ENCODE results near the gene SCN7A. TPM values are rescaled to one million over a fixed set of nuclear protein-coding genes. Genes with fewer than 3 reads are reported as not detected.

The SCN7A gene
- total and polyA plus RNA-seq, 7 donors: 0.23 to 216 (median 107) TPM

DNA sequence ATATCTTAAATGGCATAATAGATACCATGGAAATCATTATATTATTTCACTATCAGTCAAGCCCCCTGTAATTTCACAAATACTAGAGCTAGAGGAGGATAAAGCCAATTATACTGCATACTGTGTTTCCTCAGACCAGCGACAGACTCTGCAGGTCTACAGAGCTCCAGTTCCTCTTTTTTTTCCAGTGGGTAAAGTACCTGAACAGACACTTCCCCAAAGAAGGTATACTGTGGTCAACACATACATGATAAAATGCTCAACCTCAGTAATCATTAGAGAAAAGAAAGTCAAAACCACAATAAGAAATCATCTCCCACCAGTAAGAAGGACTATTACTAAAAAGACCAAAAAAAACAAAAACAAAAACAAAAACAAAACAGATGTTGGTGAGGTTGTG, 44.6 kb downstream of the SCN7A start:
- Histone ChIP-seq H3K9me3 (no peaks in the 10 kb centered on the region), H3K27me3 (no peaks in the 10 kb centered on the region), H3K36me3 (peaks cover 0 to 32% (median 0%) of the 10 kb centered on the region in 4 donors), H3K27ac (no peak overlapping the region), H3K4me1 (no peaks in the 10 kb centered on the region), H3K4me3 (no peak overlapping the region)
- 41 to 43% methylated on average over 1 of the region's 1 CpG for WGBS, 2 donors
- TF ChIP-seq POLR2A (IDR thresholded peaks at IDR 0.05) (no peak), EP300 (IDR thresholded peaks at IDR 0.05) (no peak), POLR2AphosphoS5 (IDR thresholded peaks at IDR 0.05) (no peak)
- TF ChIP-seq, protein P1, sequence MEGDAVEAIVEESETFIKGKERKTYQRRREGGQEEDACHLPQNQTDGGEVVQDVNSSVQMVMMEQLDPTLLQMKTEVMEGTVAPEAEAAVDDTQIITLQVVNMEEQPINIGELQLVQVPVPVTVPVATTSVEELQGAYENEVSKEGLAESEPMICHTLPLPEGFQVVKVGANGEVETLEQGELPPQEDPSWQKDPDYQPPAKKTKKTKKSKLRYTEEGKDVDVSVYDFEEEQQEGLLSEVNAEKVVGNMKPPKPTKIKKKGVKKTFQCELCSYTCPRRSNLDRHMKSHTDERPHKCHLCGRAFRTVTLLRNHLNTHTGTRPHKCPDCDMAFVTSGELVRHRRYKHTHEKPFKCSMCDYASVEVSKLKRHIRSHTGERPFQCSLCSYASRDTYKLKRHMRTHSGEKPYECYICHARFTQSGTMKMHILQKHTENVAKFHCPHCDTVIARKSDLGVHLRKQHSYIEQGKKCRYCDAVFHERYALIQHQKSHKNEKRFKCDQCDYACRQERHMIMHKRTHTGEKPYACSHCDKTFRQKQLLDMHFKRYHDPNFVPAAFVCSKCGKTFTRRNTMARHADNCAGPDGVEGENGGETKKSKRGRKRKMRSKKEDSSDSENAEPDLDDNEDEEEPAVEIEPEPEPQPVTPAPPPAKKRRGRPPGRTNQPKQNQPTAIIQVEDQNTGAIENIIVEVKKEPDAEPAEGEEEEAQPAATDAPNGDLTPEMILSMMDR (IDR thresholded peaks at IDR 0.05): no peak
- intact Hi-C loops (cut with DNase I): no loop called here
- DNase-seq: no peak

DNA sequence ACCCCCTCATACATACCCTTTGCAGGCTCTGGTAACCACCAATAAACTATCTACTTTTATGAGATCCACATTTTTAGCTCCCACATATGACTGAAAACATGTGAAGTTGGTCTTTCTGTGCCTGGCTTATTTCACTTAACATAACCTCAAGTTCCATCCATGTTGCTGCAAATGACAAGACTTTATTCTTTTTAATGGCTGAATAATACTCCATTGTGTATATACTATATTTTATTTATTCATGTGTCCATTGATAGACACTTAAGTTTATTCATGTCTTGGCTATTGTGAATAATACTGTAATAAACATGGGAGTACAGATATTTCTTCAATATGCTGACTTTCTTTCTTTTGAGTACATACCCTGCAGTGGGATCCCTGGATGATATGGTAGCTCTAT, 45.9 kb downstream of the SCN7A start:
- no peaks in the 10 kb centered on the region for H3K27me3 ChIP-seq
- intact Hi-C loops (cut with DNase I): no loop called here
- no peak overlapping the region for H3K27ac ChIP-seq
- DNase-seq: no peak
- TF ChIP-seq, protein P1 (IDR thresholded peaks at IDR 0.05): no peak
- TF ChIP-seq EP300 (IDR thresholded peaks at IDR 0.05) (no peak), POLR2A (IDR thresholded peaks at IDR 0.05) (no peak), POLR2AphosphoS5 (IDR thresholded peaks at IDR 0.05) (no peak)
- H3K36me3 ChIP-seq: peaks cover 0 to 45% (median 2%) of the 10 kb centered on the region in 4 donors
- no peaks in the 10 kb centered on the region for H3K4me1 ChIP-seq
- H3K9me3 ChIP-seq: no peaks in the 10 kb centered on the region
- H3K4me3 ChIP-seq: no peak overlapping the region

DNA sequence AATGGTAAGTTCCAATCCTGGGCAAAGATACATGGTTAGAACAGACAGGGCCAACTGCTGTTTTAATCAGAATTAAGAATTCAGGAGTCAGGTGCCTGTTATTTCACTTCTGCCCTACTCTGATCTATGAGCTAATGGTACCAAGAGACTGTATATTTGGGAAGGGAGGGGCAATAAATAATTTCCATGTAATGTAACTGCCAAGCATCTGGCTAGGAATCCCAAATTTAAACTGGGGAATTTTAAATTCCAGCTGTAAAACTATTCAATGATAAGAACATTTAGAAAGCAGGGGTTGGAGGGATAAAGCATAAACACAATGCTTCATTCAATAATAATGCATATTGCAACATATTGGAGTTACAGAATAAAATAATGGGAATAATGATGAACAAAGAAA, 49.7 kb downstream of the SCN7A start:
- no peak for TF ChIP-seq POLR2A (IDR thresholded peaks at IDR 0.05)
- TF ChIP-seq EP300 (IDR thresholded peaks at IDR 0.05): no peak
- no peak for TF ChIP-seq POLR2AphosphoS5 (IDR thresholded peaks at IDR 0.05)
- TF ChIP-seq, protein P1 (IDR thresholded peaks at IDR 0.05): no peak
- Histone ChIP-seq H3K4me1 (no peaks in the 10 kb centered on the region), H3K27me3 (no peaks in the 10 kb centered on the region), H3K27ac (no peak overlapping the region), H3K4me3 (no peak overlapping the region), H3K9me3 (no peaks in the 10 kb centered on the region), H3K36me3 (peaks cover 7 to 73% (median 13%) of the 10 kb centered on the region in 4 donors)
- DNase-seq: no peak
- intact Hi-C loops (cut with DNase I): no loop called here

DNA sequence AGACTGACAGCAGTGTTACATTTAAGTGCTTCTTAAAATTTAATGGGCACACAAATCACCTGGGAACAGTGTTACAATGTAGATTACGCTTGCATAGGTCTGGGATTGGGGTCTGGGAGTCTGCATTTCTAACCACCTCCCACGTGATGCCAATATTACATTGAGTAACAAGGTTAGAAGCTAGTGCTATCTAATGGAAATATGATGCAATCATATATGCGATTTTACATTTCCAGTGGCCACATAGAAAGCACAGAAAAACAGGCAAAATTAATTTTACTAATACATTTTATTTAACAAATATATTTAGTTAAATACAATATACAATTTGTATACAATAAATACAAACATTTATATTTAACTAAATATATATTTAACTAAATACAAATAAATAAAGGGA, 53.7 kb downstream of the SCN7A start:
- H3K27ac ChIP-seq: no peak overlapping the region
- peaks cover 7 to 68% (median 16%) of the 10 kb centered on the region in 4 donors for H3K36me3 ChIP-seq
- no peak for DNase-seq
- WGBS, 2 donors: 70 to 87% methylated on average over 3 of the region's 3 CpGs
- H3K9me3 ChIP-seq: no peaks in the 10 kb centered on the region
- no peaks in the 10 kb centered on the region for H3K27me3 ChIP-seq
- no peak for TF ChIP-seq POLR2A (IDR thresholded peaks at IDR 0.05)
- no peak for TF ChIP-seq EP300 (IDR thresholded peaks at IDR 0.05)
- TF ChIP-seq POLR2AphosphoS5 (IDR thresholded peaks at IDR 0.05): no peak
- TF ChIP-seq, protein P1 (IDR thresholded peaks at IDR 0.05): no peak
- intact Hi-C loops (cut with DNase I): no loop called here
- no peak overlapping the region for H3K4me3 ChIP-seq
- H3K4me1 ChIP-seq: no peaks in the 10 kb centered on the region

DNA sequence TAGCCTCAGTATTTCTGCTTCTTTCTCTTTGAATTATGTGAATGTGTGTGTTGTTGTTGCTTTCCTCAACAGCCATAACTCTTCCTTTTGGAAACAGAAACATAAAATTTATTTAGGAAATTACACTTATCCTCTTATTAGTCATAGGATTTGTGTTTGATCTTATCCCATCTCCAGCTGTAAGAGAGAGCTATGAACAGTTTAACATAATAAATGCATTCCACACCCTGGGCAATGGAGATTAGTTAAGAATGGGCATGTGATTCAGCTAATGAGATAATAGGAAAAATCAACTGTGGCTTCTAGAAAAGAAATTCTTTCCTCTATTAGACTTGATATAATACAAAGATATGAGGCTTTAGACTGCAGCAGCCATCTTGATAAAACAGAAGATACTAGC, 55.0 kb downstream of the SCN7A start:
- Histone ChIP-seq H3K27ac (no peak overlapping the region), H3K9me3 (no peaks in the 10 kb centered on the region), H3K4me3 (no peak overlapping the region), H3K36me3 (peaks cover 7 to 57% (median 14%) of the 10 kb centered on the region in 4 donors), H3K4me1 (no peaks in the 10 kb centered on the region), H3K27me3 (no peaks in the 10 kb centered on the region)
- DNase-seq: no peak
- TF ChIP-seq, protein P1 (IDR thresholded peaks at IDR 0.05): no peak
- no peak for TF ChIP-seq EP300 (IDR thresholded peaks at IDR 0.05)
- no peak for TF ChIP-seq POLR2AphosphoS5 (IDR thresholded peaks at IDR 0.05)
- no peak for TF ChIP-seq POLR2A (IDR thresholded peaks at IDR 0.05)
- intact Hi-C loops (cut with DNase I): no loop called here
